Hematopoietic multipotent progenitor cell treated with erythropoietin and hydrocortisone succinate and interleukin-3 and kit ligand, for 17 days (in vitro differentiated cells): ENCODE measurements around the gene OSM.

Source experiments
- DNase-seq: peaks from one replicate; pipeline ENCODE4 v3.0.0-alpha.2; 2015; ENCODE audit warnings: low spot score

OSM gene

DNA sequence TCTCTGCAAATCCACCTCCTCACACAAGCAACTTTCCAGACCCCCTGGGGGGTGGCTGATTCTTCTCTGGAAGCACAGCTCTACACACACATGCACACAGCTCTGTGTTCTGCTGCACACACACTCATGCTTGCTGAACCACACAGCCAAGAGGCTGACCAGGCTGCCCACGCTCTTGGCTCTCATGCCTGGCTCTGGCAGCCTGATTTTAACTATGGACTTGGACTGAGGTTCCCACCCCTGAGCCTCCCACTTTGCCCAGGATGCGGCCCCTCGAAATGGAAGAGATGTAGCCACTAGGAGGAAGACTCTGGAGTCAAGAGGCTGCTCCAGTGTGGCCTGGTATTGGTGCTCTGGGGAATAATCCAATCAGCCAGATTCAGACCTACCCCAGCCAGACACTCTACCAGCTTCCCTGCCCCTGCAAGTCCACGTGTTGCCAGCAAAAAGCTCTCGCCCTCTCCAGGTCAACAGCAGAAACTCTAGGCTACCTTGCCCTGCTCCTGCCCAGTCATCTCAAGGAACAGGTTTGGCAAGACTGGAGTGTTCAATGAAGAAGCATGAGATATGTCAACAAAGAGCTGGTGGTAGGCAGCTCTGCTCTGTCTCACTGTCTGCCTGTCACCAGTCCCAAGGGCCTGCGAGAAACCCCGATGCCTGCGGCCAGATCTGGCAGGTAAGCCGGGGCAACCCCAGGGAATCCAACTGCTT lies 31.5 kb upstream of the OSM start:
- DNase-seq: no peak

DNA sequence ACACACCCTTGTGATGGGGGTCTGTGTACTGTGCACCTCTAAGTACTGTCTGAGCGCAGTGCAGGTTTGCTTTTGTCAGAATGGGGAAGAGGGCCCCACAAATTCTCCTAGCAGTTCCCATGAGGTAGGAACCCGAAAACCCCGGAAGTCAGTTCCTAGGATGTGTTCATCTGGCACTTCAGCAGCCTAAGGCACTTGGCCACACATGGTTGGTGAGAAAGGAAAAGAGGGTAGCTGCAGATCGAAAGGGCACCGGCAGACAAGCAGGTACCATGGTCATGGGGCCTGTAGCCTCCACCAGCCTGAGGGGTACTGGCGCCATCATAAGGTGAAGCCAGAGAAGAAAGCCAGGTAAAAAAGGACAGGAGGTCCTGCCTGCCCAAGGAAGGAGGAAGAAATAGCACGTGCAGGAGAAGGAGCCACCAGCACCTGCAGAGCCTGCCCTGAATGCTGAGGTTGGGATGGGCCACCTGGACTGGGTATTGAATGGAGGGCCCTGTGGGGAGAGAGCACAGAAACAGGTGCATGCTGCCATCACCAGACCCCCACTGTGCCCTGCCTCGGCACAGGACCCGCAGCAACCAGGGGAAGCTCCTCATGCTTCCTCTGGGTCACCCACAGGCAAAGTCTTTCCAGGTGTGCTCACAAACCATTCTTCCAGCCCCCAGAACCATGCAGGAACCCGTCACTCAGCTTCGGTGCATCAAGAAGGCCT lies 30.8 kb upstream of the OSM start:
- DNase-seq: no peak

DNA sequence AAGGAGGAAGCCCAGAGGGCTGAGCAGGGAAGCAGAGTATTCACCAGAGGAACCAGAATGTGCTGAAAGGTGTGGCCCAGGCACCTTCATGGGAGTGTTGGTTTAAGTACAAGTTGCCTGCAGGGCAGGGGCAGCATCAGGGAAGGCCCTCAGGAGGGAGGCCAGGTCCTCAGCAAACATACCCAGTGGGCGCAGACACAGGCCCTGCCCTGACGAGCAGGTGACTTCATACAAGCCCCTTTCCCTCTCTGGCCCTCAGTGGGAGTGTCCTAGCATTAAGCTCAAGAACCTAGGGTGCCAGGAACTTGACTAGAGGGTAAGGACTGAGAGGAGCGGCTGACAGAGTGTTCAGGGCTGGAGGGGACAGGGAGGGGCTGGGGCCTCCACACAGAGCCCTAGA lies 30.2 kb upstream of the OSM start:
- DNase-seq: no peak

DNA sequence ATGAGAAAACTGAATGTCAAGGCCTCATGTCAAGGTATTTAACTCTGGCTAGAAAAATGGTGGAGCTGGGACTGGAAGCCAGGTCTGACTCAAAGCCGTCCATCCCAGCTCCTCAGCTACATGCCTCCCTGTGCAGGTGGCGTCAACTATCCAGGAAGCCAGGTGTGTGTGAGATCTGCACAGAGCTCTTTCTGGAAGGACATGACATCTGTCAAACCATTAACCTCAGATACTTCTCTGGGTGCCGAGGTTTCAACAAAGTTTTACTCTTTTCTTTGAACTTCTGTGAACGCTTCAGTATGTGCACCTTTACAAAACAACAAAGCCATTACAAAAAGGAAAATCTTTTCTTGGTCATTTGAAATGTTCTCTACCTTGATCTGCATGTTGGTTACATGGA lies 29.7 kb upstream of the OSM start:
- no peak for DNase-seq

DNA sequence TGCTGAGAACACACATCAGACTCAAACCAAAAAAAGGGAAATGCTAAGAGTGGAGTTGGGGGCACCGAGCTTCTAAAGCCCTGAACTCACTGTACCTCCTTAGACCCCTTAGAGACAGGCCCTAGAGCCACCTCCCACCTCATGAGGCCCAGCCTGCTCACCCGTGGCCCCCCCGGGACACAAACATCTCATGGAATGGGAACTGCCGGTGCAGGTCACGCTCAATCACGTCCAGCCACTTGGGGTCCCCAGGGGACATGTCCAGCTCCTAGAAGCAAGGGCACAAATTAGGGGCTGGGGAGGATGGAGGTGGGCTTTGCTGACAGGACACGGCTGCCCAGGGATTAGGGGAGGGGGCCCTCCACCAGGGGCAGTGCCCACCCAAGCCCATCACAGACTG lies 28.9 kb upstream of the OSM start:
- DNase-seq: no peak

DNA sequence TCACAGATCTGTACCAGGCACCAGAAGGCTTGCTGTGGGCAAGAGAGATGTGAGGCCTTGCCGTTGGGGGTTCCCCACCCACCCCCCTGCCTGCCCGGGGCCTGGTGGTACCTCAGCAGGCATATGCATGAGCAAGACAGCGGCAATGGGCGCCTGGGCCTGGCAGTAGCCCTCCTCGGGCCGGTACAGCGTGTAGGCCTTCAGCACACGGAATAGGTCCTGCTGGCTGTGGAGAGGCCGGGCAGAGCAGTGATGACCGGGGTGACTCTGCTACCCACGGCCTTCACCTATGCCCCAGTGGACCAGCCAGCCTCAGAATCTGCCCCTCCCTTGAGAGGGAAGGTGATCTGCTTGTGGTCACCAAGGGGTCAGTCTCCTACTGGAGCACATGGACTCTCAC lies 28.2 kb upstream of the OSM start:
- no peak for DNase-seq

DNA sequence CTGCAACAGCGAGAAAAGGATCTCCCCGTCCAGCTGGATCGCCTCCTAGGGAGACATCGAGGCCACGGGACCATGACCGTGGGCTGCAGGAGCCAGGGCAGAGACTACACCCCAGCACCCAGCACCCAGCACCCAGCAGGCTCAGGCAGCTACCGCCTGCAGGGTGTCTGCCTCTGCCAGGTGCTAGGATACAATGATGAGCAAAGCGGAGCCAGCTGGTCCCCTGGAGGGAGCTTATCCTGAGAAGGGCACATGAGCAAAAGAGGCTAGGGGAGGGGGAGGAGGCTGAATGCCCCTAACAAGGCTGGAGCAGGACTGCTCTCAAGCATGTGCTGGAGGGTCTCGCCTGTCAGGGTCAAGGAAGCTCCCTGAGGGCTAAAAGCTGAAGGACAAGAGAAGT lies 27.4 kb upstream of the OSM start:
- DNase-seq: no peak

DNA sequence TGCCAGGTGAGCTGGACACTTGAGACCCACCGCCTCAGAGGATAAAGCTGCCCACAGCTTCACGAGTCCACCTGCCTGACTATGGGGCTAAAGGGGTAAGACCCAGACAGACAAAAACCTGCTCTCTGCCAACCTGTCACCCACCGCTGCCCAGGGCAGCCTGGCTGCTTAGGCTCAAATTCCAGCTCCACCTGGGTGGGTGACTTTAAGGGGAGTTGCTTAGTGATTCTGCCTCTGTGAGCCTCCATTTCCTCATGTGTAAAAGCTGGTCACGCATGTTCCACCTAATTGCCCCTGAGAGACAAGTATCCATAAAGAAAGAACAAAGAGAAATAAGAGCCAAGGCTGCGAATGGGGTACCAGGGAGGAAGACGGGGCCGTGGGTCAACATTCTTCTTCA lies 26.4 kb upstream of the OSM start:
- DNase-seq: no peak

DNA sequence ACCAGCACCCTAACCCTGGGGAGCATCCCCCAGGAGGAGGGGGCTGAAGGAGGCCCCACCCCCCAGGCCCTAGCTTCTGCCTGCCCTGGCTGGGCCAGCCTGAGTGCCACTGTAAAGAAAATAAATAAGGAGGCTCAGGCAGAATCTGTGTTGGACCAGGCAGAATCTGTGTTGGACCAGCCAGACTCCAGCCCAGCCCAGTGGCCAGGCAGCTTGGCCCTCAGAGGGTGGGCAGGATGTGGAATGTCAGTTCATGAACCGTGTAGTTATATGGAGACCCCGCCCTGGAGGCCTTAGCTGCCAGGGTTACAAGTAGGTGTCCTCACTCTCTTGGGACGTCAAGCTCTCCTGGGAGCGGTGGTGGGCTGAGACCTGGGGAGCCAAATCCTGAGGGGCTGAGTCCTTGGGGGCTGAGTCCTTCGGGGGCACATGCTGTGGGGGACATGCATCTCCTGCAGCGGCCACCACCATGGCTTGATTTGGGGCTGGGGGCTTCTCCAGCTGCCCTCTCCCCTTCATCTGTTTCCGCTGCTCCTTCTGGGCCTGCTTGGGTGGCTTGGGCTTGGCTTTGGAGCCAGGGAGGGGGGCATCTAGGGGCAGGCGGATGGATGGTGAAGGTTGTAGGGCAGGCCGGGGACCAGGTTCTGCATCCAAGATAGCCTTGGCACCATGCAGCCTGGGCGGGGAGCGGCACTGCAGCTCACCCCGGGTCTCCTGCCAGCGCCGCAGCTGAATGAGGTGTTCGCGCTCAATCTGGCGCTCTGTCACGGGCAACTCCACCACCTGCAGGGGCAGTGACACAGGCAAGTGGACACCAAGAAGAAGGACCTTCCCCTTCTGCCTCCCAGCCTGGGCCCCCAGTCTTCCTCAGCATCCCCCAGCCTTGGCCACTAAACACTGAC lies 25.7 kb upstream of the OSM start:
- no peak for DNase-seq

DNA sequence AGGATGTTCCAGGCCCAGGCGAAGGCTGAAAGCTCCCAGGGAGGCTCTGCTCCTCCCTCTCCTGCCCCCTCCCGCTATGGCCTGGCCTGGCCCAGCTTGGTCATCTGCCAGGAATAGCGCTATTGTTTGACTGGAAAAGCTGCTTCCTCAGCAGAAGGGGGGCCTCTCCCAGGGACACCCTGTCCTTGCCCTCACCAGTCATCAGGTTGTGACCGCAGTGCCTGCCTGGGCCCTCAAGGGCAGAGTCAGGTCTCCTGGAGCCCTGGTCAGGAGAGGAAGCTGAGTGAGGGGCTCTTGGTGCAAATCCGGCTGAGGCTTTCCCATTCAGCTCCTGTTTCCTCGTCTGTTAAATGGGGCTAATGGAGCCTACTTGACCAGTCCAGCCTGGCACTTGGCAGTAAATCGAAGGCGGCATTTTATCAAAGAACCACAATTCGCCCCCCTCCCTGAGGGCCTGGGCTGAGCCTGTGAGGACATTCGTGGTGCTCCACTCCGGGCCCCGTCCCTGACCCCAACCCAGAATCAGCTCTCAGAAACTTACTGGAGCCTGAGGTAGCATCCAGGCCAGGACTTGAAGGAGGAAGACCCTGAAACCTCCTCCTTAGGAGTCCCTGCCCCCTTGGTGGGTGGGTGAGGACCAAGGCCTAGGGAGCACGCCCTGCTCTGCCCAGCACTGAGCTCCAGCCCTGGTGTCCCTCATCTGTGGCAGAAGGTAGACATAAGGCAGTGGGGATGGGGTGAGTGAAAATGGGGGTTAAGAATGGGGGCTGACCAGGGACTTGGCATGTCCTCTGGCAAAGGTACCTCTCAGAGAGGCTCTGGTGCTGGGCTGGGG lies 24.6 kb upstream of the OSM start:
- DNase-seq: no peak

DNA sequence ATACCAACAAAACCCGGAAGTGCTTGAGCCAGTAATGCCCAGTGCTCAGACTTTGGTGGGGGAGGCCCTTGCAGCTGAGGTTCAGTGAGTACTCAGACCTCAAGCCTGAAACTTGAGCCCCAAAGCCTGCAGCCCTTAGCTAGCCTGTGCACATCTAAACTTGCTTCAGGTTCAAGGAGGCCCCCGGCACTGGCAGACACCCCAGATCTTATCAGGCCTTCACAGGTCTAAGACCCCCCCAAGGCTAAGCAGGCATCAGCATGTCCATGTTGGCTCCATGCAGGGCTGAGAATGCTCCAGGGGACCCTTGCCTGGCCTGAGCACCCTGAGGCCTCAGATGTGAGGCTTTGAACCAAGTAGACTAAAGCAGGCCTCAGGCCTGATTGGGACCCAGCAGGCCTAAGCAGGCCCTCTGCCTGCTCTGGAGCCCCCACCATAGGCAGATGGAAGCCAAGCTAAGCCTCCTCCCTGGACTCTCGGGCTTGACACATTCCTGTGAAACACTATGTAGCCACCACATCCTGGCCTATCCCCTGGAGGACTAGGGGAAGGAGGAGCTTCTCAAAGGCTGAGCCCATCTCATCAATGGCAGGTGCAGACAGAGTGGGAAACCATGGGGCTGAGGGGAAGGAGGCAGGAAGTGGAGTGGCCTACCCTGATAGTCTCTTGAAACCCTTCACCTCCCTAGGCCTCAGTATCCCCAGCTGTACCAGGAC lies 23.8 kb upstream of the OSM start:
- no peak for DNase-seq

DNA sequence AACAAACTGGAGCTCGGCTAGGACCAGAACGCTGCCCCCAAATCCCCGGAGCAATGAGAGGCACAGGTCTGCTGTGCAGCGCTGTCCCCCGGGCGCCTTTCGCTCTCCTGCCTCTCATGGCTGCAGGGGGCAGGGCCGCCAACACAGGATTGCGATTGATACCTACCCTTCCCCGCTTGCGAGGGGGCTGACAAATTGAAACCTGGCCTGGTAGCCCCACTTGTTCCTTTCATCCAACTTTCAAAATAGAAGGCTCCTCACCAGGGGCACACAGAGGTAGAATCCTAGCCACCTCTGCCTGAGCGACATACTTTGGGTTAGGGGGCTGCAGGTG lies 23.3 kb upstream of the OSM start:
- no peak for DNase-seq

DNA sequence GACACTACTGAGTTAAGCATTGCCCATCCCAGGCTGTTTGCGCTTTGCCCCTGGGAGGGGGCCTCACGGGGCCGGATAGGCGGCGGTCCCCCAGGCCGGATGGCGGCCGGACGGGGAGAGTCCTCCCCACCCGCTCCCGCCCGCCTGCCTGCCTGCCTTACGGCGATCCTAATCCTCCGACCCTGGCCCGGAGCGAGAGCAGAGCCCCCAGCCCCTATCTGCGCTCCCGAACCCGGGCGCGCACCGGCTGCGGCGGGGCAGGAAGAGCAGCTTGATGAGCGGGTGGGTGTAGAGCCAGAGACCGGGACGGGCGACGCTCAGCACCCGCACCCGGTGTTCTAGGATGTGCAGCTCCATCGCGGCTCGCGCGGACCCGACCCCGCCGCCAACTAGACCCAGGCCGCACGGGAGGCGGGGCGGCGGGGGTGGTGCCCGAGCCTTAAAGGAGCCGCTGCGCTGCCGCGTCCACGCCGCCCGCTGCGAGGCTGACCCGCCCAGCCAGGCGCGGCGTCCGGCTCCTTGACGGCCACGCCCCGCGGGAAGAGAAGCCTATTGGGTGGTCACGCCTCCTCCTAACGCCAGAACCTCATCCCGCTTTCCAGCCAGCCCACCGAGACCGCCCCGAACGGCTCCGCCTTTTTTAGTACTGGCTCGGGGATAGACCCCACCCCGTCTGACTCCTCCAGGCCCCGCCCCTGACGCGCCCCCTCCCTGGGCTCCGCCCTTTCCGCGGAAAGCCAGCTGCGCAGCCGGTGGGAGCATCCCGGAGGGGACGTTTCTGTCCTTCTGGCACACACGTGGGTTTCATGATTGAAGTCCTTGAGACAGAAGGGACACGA lies 22.7 kb upstream of the OSM start, which contains the start of gene CASTOR1:
CASTOR1 (minus strand) TSS at position 365 of the 839 bp plus-strand sequence; CDS start at position 357, 8 bp downstream.
- DNase-seq: peak; percentile 95

DNA sequence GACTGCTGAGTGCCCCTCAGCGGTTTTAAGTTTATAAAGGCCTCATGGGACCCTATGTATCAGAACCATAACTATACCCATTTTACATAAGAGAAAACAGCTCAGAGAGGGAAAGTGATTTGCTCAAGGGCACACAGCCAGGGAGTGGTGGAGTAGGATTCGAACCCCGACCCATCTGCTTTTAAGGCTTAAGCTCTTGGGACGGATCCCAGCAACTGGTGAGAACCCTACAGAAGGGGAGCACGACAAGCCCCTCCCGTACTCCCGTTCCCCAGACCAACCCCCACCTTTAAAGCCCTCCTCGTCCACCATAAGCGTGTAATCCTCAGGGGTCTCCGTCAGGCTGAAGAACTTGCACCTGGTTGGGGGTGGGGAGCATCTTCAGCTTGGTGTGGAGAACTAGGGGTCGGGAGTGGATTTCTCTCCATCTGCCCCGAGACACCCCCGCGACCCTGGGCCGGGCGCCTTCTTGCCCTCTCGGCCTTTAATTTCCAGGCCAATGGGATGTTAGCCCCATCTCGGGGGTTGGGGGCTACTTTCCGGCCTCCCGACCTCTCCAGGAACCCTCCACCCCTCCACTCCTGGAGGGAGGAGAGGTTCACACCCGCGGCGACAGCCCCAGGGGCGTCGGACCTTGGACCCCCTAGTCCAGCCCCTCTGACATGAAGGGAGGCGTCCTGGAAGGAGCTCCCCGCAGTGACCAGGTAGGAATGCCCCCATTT lies 21.9 kb upstream of the OSM start:
- DNase-seq: no peak

DNA sequence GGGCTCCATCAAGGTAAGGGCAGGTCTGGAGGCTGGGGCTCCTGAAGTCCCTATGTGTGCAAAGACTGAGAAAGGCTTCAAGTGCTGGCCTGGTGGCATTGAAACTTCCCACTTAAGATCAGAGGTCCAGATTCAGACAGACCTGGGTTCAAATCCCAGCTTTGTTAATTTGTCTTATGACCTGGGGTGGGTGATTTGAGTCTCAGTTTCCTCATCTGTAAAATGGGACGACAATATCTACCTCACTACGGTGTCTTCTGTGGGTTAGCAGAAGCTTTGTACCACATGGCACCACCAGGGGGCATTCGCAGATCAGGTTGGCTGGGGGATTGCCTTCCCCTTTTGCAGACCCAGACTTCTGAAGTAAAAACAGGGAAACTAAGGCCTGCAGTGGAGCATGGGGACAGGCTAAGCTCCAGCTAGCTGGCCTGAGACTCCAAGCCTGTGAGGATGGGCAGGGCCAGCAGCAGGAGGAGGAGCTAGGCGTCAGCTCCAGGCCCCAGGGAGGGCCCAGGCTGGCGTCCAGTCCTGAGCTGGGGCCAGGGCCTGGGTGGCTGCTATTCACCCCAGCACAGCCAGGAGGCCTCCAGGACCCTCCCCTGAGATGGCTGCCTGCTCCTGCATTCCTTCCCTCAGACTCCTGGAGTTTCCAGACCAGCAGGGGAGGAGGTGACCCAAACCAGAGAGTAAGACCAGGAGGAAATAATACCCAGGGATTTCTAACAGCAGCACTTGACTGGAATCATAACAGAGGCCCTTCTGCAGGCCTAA lies 21.2 kb upstream of the OSM start:
- peak; percentile 86 for DNase-seq

DNA sequence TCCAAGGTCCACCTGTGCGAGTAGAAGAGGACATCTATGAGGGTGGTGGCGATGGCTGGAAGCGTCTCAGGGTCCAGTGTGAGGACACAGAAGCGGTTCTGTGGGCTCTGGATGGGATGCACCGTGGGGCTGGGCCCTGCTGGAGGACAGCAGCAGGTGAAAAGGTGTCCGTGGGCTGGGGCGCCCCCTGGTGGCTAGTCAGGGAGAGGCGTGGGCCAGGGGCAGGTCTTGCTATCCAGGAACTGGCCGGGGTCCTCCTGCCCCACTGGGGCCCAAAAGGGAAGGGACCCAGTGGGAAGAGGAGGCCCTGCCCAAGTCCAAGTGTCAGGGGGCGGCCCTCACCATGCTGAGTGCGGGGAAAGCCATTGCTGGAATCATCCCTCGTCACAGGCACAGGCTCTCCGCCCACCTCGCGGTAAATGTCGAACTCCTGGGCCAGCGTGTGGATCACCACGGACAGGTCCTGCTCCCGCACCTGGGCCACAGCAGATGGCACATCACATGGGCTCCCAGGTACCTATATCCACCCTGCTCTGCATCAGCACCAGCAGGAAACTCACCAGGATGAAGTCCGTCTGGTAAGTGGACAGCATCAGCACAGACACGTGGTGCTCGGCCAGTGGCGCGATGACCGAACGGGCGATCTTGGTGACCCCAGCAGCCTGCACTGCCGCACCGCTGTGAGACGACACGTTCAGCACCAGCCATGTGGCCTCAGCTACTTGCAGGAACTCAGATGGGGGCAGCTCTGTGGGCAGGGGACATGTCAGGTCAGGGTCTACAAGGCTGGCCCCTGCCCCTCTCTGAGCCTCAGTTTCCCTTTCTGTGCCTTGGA lies 20.4 kb upstream of the OSM start:
- DNase-seq: peak; percentile 85

DNA sequence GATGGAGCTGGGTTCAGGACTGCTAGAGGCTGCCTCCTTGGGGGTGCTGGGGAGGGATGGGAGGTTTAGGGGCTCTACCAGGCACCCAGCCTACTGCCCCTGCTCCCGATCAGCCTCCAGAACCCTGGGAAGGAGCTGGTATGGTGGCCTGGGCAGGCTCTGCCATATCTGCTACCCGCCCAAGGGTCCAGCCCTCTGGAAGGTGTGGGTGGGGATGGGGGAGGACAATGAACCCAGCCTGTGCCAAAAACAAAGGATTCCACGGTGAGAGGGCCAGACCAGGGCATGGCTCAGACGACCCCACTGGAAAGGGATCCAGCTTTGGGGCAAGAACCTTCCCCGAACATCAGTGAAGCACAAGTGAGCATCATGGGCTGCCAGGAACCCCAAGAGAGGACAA lies 19.7 kb upstream of the OSM start:
- no peak for DNase-seq

DNA sequence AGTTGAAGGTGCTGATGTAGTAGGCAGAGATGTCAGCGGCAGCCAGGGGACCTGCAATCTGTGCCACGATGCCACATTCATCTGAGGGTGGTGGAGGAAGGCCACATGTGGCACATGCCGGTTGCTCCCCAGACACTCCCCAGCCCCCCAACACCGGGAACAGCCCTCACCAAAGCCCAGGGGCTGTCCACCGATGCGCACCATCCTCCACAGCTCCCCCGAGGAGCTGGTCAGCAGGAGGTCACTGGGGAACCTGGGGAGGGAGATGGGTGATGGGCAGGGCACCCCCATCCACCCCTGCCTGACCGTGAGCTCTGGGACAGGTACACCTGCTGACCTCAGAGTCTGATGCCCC lies 19.2 kb upstream of the OSM start:
- DNase-seq: no peak
